Stimulated activated CD8-positive, alpha-beta memory T cell treated with anti-CD3 and anti-CD28 coated beads, Interleukin-7, amount 100 ng/mL, for 1 hour (primary cell): ENCODE measurements around the gene CDS1.
"Not testable (repeated sequence)": the region's sequence is repeated elsewhere in the genome, so short reads cannot be mapped to it uniquely, and the experiment has no call there.

Experiments
- DNase-seq, 2 donors: peaks; one replicate each; pipeline ENCODE4 v3.0.0-alpha.2; 2020; ENCODE audit warnings: low read depth in 2 of 2

The CDS1 gene

GRCh38 chr4:84611531-84611930 lies 28.6 kb downstream of the CDS1 start:
- DNase-seq = no peak

- DNase-seq = no peak
Measured at GRCh38 chr4:84614891-84615290, 32.0 kb downstream of the CDS1 start.

GRCh38 chr4:84615355-84615754 lies 32.4 kb downstream of the CDS1 start:
- no peak for DNase-seq

GRCh38 chr4:84622959-84623358 lies 40.0 kb downstream of the CDS1 start:
- no peak for DNase-seq

- DNase-seq = no peak
Measured at GRCh38 chr4:84623661-84624060, 40.7 kb downstream of the CDS1 start.

GRCh38 chr4:84626673-84627072 lies 43.7 kb downstream of the CDS1 start:
- no peak for DNase-seq

- no peak for DNase-seq
Measured at GRCh38 chr4:84631573-84631972, 48.6 kb downstream of the CDS1 start.

- no peak for DNase-seq
Measured at GRCh38 chr4:84632092-84632491, 49.2 kb downstream of the CDS1 start.

- DNase-seq = no peak
Measured at GRCh38 chr4:84634961-84635360, 52.0 kb downstream of the CDS1 start.

GRCh38 chr4:84638092-84638491 lies 55.2 kb downstream of the CDS1 start:
- DNase-seq = no peak

- DNase-seq = no peak
Measured at GRCh38 chr4:84639145-84639544, 56.2 kb downstream of the CDS1 start.

- DNase-seq = no peak
Measured at GRCh38 chr4:84644087-84644486, 61.2 kb downstream of the CDS1 start.

GRCh38 chr4:84647312-84647884 lies 64.5 kb downstream of the CDS1 start:
- no peak for DNase-seq

- DNase-seq = no peak
Measured at GRCh38 chr4:84648178-84648577, 65.3 kb downstream of the CDS1 start.

- DNase-seq = no peak
Measured at GRCh38 chr4:84648863-84649647, 66.1 kb downstream of the CDS1 start.

- no peak for DNase-seq
Measured at GRCh38 chr4:84651499-84651898, 68.6 kb downstream of the CDS1 start.

GRCh38 chr4:84652478-84652877 lies 69.6 kb downstream of the CDS1 start:
- DNase-seq = no peak

GRCh38 chr4:84660606-84661005 lies 77.7 kb downstream of the CDS1 start:
- no peak for DNase-seq

GRCh38 chr4:84661191-84661939 lies 78.4 kb downstream of the CDS1 start:
- DNase-seq = no peak

GRCh38 chr4:84664767-84665166 lies 81.8 kb downstream of the CDS1 start:
- DNase-seq = not testable (repeated sequence)

- no peak for DNase-seq
Measured at GRCh38 chr4:84666439-84666838, 83.5 kb downstream of the CDS1 start.

GRCh38 chr4:84669201-84669600 lies 86.3 kb downstream of the CDS1 start:
- no peak for DNase-seq

GRCh38 chr4:84672177-84672576 lies 89.2 kb downstream of the CDS1 start:
- DNase-seq = no peak
